Activated CD8-positive, alpha-beta memory T cell treated with anti-CD3 and anti-CD28 coated beads, Interleukin-2, amount 50 U/mL, for 1 hour (primary cell): ENCODE data around the gene TXK.

Experiments used
- DNase-seq: peaks from one replicate; pipeline ENCODE4 v3.0.0-alpha.2; 2020; ENCODE audit errors: extremely low read depth

Gene TXK

GRCh38 chr4:48103483-48104139 is 30.4 kb downstream of the TXK start:
- no peak for DNase-seq

GRCh38 chr4:48102303-48102702 is 31.7 kb downstream of the TXK start:
- DNase-seq = no peak

DNA sequence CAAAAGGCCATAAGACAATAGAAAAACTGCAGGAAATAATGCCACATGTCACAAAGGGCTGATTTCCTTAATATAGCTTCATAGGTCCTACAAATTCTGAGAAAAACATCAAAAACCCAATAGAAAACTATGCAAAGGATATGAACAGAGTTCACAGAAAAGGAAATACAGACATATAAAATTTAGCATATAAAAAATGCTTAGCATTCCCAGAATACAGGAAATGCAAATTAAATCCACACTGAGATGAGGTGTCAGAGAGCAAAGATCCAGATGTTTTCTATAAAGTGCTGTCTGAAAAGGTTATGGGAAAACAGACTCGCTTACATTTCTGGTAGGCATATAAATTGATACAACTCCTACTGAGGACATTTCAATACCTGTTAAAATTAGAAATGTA is 33.8 kb downstream of the TXK start:
- no peak for DNase-seq

- DNase-seq = no peak
Measured at GRCh38 chr4:48095441-48095840, 38.6 kb downstream of the TXK start.

- DNase-seq = no peak
Measured at GRCh38 chr4:48093991-48094416, 40.0 kb downstream of the TXK start.

DNA sequence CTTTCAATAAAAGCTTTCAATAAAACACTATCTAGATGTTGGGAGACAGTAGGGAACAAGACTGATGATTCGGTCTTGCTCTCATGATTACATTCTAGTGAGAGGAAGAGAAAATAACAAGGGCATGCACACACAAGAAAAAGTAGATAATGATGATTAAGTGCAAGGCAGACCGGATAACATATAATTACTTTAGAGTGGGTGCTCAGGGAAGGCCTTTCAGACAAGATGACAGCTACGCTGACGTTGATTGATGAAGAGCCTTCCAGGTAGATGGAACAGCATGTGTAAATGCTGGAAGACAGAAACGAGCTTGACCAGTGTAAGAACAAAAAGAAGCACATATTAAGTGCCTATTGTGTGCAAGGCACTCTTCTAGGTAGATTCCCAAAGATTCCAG is 43.4 kb downstream of the TXK start:
- no peak for DNase-seq

- no peak for DNase-seq
Measured at GRCh38 chr4:48085821-48086589, 48.0 kb downstream of the TXK start.

GRCh38 chr4:48082956-48083355 is 51.1 kb downstream of the TXK start:
- no peak for DNase-seq

DNA sequence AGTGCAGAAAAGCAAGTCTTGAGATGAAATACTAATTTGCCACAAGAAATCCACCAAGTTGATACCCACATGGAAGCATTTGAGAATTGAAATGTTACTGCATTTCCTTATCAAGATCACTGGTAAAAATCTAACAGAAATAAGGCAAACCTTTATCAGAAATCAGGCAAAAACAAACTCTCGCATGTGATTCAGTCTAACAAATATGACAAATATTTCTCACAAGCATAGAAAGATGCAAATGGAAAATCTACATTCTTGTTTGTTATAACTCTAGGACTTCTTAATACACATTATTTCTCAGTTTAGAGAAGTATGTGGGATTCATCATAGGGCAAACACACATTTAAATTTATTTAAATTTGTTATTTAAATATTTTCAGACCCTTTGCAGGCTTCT is 52.9 kb downstream of the TXK start:
- DNase-seq = no peak

GRCh38 chr4:48079972-48080391 is 54.1 kb downstream of the TXK start:
- no peak for DNase-seq

DNA sequence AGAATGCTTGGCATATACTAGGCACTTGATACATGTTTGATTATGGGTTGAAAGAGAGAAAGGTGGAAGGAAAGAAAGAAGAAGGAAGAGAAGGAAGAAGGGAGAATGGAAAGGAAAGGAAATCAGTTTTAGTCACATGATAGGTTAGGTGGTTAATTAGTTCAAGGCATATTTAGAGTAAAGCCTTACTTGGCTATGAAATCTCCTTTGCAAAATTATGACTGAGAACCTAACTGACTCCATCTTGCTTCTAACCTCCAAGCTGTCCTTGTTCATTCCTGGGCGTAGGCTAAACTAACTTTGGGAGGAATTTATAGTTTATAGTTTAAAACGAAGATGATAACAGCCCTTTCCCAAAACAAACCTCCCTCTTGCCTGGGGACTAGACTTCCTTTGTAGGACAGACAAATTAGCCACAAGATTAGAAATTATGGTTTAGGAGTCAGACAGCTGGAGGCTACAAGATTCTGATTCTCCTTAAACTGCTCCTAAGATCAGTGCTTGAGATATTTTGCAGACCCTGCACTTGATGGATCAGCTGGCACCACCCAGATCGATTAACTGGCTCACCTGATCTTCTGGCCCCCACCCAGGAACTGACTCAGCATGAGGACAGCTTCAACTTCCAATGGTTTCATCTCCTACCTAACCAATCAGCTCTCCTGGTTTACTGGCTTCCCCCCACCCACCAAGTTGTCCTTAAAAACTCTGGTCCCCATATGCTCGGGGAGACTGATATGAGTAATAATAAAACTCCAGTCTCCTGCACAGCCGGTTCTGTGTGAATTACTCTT is 55.0 kb downstream of the TXK start:
- no peak for DNase-seq

DNA sequence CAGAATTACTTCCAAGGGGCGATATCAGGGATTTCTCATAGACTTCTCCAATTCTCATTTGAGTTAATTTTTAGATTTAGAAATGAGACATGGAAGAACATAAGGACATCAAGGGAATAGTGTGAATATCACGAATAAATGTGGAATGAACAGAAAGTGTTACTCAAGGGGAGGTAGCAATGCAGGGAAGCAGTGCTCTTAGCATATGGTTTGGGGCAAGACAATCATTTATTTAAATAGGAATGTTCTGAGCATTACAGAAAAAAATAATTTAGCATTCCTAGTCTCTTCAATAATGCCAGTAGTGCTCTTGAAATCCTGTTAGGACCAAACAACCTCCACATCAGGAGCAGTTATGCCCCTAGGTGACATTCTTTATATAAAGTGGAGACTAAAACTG is 55.6 kb downstream of the TXK start:
- DNase-seq = no peak

- no peak for DNase-seq
Measured at GRCh38 chr4:48074657-48075056, 59.4 kb downstream of the TXK start.

DNA sequence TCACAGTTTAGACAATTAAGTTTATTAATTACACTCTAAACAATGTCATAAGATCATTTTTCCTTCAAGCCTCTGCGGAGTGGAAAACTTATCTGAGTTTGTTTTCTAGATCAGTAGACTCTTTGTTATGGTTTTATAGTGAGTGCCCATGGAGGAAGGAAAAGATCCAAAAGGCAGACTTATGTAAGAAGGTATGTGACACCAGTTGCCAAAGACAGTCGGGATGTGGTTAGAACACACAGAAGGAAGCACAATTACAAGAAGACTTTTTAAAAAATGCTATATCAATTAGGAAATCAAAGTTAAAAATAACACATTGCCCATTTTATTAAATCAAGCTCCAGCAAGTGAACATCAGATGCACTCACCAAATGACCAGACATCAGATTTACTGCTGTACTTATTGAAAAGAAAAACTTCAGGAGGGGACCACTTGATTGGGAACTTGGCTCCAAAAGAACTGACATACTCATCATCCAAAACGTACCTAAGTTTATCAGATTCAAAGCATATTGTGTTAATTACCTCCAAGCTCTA is 60.4 kb downstream of the TXK start:
- DNase-seq = no peak

GRCh38 chr4:48071191-48071590 is 62.9 kb downstream of the TXK start:
- DNase-seq = no peak

- no peak for DNase-seq
Measured at GRCh38 chr4:48069026-48069425, 65.0 kb downstream of the TXK start.

- DNase-seq = no peak
Measured at GRCh38 chr4:48068182-48068581, 65.9 kb downstream of the TXK start.

GRCh38 chr4:48067536-48067935 is 66.5 kb downstream of the TXK start:
- no peak for DNase-seq

GRCh38 chr4:48065587-48066052 is 68.4 kb downstream of the TXK start:
- DNase-seq = no peak

GRCh38 chr4:48064349-48064748 is 69.7 kb downstream of the TXK start:
- no peak for DNase-seq

DNA sequence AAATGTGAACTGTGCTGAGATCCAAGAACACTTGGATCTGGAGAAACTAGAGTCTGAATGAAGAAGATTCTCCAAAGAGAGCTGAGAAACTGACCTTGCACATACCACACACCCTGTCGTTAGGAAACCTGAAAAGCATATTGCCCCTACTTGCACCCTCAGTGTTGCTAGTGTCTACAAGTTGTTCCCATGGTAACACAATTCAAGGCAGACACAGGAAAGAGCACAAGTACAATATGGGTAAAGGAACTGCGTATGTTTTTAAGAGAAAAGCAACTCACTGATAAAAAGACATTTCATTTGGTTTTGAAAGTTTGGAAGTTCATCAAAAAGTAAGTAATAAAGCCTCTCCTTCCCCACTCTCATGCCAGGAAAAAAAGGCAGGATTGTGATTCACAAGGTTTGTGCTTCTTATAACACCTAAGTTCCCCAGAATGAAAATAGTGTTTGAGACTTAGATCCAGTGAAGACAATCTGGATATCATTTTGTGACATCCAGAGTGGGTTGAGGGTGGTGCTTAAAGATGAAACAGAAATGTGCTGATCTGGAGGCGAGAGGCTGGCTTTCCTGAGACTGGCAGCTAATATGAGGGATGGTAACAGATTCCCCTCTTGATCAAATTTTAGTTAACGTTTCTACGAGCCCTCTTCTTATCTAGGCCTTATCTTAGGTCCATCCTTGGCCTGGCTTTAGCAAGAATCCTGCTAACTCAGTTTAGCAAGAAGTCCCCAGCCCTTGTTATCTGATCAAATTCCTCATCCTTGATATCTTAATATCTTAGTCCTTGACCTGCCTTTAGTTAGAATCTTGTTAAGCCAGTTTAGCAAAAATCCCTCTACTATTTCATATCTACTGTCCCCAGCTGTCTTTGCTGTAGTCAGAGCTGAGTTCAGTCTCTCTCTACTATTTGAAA is 75.2 kb downstream of the TXK start:
- DNase-seq = no peak
